Measurements from ENCODE around the gene CDH5. TPM values are rescaled to one million over a fixed set of nuclear protein-coding genes. Genes with fewer than 3 reads are reported as not detected.

Gene CDH5
- total and polyA plus RNA-seq, 2 of the 4 experiments (the other 2 are of a cell fraction), result not detected

DNA sequence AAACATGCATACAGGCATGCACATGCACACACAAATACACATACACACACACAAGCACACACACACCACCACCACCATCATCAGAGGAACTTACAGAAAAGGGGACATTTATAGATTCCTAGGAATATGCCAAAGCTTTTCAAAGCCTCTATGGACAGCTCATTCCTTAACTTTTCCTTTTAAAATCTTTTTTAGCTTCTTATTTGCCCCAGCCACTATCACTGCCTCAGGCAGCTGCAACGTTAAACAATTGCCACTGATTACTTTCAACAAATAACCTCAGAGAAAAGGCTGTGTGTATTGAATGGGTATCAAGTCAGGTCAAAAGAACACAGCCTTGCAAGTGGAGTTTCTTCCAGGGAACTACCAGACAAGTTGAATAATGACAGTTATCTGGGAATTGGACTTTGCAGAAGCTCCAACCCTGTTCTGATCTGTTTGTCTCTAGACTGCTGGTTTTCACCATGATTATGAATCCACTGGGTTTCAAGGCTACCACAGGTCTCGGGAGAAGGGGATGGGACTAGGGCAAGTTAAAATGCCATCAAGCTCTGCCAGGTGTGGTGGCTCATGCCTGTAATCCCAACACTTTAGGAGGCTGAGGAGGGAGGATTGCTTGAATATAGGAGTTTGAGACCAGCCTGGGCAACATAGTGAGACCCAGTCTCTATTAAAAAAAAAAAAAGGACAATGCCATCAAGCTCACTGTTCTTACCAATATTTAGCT, 38.7 kb downstream of the CDH5 start:
- no CpG with 5 or more reads among the region's 2 CpGs for WGBS, 2 experiments (ENCODE audit: extremely low coverage in 2 of 2, insufficient read length in 1 of 2)
- Histone ChIP-seq H3K18ac (ENCODE audit: low read depth, low read length) (no peak overlapping the region), H2BK120ac (ENCODE audit: low read depth, low read length) (no peak overlapping the region), H3K9me1 (ENCODE audit: insufficient read depth, low read length) (peaks cover 5% of the 10 kb centered on the region; the same call in 1 of the 2 replicates), H3K27ac (ENCODE audit: insufficient read depth, low read length) (no peak overlapping the region), H3K9me3 (ENCODE audit: control insufficient read depth, insufficient read depth, low read length) (peaks cover 2% of the 10 kb centered on the region; the same call in 1 of the 2 replicates), H3K27me3 (ENCODE audit: control insufficient read depth, insufficient read depth, low read length) (peaks cover 24% of the 10 kb centered on the region), H2AFZ (replicated peaks; ENCODE audit: low read length, poor library complexity) (no peak overlapping the region), H2AK9ac (replicated peaks; ENCODE audit: low read depth, low read length, poor library complexity) (no peak overlapping the region), H2BK20ac (ENCODE audit: low read depth, low read length) (no peak overlapping the region), H3K4me1 (ENCODE audit: control insufficient read depth, insufficient read depth, low read length) (peaks cover 6% of the 10 kb centered on the region), H2BK15ac (ENCODE audit: low read depth, low read length) (no peak overlapping the region), H4K20me1 (ENCODE audit: insufficient read depth, low read length) (no peaks in the 10 kb centered on the region), H3K4me3 (ENCODE audit: insufficient read depth, low read depth, low read length) (no peak overlapping the region), H3K4me2 (ENCODE audit: low read depth, low read length) (no peak overlapping the region), H3K9ac (ENCODE audit: low read depth, low read length) (no peak overlapping the region), H3K79me1 (ENCODE audit: low read depth in 1 of 2, low read length in 2 of 2) (no peaks in the 10 kb centered on the region), H3K23ac (ENCODE audit: low read depth, low read length) (no peak overlapping the region), H4K5ac (ENCODE audit: low read depth, low read length) (no peak overlapping the region), H3K14ac (replicated peaks; ENCODE audit: low read depth, low read length) (no peak overlapping the region), H3K4ac (ENCODE audit: low read depth, low read length) (no peak overlapping the region), H2AK5ac (ENCODE audit: low read depth, low read length) (no peak overlapping the region), H4K8ac (ENCODE audit: low read depth in 2 of 2, low read length in 2 of 2) (no peak overlapping the region), H2BK5ac (ENCODE audit: low read depth, low read length, poor library complexity, severe bottlenecking) (no peak overlapping the region), H4K91ac (ENCODE audit: insufficient read depth, low read depth, low read length) (no peak overlapping the region), H3K36me3 (ENCODE audit: control insufficient read depth, insufficient read depth, low read length) (no peaks in the 10 kb centered on the region), H3K56ac (ENCODE audit: extremely low read depth, insufficient read depth, low read length) (no peak overlapping the region)
- dilution Hi-C loops (cut with HindIII; ENCODE audit: low sequenced_read_pairs, unreplicated experiment) (no loop called here), intact Hi-C loops (cut with micrococcal nuclease) (loop anchor here (2.0 to 10.0 kb wide), 4 partner anchors 182 to 464 kb away; no protein-coding TSS in a partner anchor), in situ Hi-C loops (cut with MboI; ENCODE audit: low sequenced_read_pairs) (loop anchor here (5.0 to 10.0 kb wide), 3 partner anchors 82 to 460 kb away; partner anchors contain the start of gene CMTM3)
- DNase-seq (no peak), ATAC-seq (ENCODE audit: low read depth) (no peak)
- TF ChIP-seq MAFK (IDR thresholded peaks at IDR 0.05; ENCODE audit: low read depth, low read length), result no peak
- TF ChIP-seq, protein P1, sequence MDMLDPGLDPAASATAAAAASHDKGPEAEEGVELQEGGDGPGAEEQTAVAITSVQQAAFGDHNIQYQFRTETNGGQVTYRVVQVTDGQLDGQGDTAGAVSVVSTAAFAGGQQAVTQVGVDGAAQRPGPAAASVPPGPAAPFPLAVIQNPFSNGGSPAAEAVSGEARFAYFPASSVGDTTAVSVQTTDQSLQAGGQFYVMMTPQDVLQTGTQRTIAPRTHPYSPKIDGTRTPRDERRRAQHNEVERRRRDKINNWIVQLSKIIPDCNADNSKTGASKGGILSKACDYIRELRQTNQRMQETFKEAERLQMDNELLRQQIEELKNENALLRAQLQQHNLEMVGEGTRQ (IDR thresholded peaks at IDR 0.05; ENCODE audit: low read depth, low read length), result no peak
- TF ChIP-seq NFE2L2 (IDR thresholded peaks at IDR 0.05; ENCODE audit: low read depth, low read length), result no peak
- TF ChIP-seq, protein P2, sequence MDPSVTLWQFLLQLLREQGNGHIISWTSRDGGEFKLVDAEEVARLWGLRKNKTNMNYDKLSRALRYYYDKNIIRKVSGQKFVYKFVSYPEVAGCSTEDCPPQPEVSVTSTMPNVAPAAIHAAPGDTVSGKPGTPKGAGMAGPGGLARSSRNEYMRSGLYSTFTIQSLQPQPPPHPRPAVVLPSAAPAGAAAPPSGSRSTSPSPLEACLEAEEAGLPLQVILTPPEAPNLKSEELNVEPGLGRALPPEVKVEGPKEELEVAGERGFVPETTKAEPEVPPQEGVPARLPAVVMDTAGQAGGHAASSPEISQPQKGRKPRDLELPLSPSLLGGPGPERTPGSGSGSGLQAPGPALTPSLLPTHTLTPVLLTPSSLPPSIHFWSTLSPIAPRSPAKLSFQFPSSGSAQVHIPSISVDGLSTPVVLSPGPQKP (IDR thresholded peaks at IDR 0.05; ENCODE audit: borderline replicate concordance, low read depth, low read length), result no peak
- TF ChIP-seq SMC3 (IDR thresholded peaks at IDR 0.05; ENCODE audit: low read depth, low read length), result no peak
- TF ChIP-seq POLR2A (IDR thresholded peaks at IDR 0.05; ENCODE audit: low read depth, low read length), result no peak
- no peak for TF ChIP-seq BHLHE40 (IDR thresholded peaks at IDR 0.05; ENCODE audit: low read depth, low read length)
- TF ChIP-seq RCOR1 (IDR thresholded peaks at IDR 0.05; ENCODE audit: insufficient replicate concordance, low read length), result no peak
- no peak for TF ChIP-seq MAZ (IDR thresholded peaks at IDR 0.05; ENCODE audit: borderline replicate concordance, low read depth, low read length)
- no peak for TF ChIP-seq CEBPB (IDR thresholded peaks at IDR 0.05; ENCODE audit: low read depth, low read length)
- ChIA-PET CTCF (interaction anchor here (0.5 to 2.0 kb wide), 3 partner anchors 54 to 463 kb away, joined by 4 to 8 read pairs (median 7); no protein-coding TSS in a partner anchor), POLR2A (ENCODE audit: unreplicated experiment) (no interaction called here)
- no TSS peak for BruUV-seq (replicated peaks)

All from IMR-90 (cell line).